ENCODE measurements around the gene CTSA.

GRCh38 chr20:45925821-45926506 lies 34.8 kb downstream of the CTSA start:
- TF ChIP-seq CTCF (conservative IDR thresholded peaks at IDR 0.05 in 1 of 2, IDR thresholded peaks at IDR 0.05 in 1 of 2; ENCODE audit: extremely low read depth in 1 of 2, insufficient read depth in 1 of 2, low read depth in 1 of 2, low read length in 2 of 2): no peak
- TF ChIP-seq EZH2 (IDR thresholded peaks at IDR 0.05; ENCODE audit: borderline replicate concordance, low read length): no peak

All from mammary epithelial cell (primary cell).